ENCODE measurements around the gene CFDP1.

Gene CFDP1

GRCh38 chr16:75343286-75343685 lies 90.0 kb downstream of the CFDP1 start (continued):
- TF ChIP-seq PRDM2 (tag by site-specific recombination; IDR thresholded peaks at IDR 0.05; ENCODE audit: borderline replicate concordance) (no peak), ZBTB44 (tag by site-specific recombination; IDR thresholded peaks at IDR 0.05) (no peak)

GRCh38 chr16:75342308-75342811 lies 90.9 kb downstream of the CFDP1 start:
- Histone ChIP-seq H3K9me3 (ENCODE audit: control insufficient read depth, insufficient read depth, low read depth, low read length) (no peaks in the 10 kb centered on the region), H3K27ac (ENCODE audit: extremely low read depth, low read depth, low read length) (no peak overlapping the region), H3K4me1 (ENCODE audit: control insufficient read depth, insufficient read depth, low read length) (peaks cover 8% of the 10 kb centered on the region), H3K36me3 (ENCODE audit: control insufficient read depth in 2 of 2, insufficient read depth in 1 of 2, low read length in 2 of 2) (peaks cover 0 to 7% of the 10 kb centered on the region in 2 experiments; a peak in 2 of 3 replicates), H3K4me3 (ENCODE audit: low read depth, low read length) (no peak overlapping the region)
- TF ChIP-seq FEZF1 (tag by site-specific recombination; IDR thresholded peaks at IDR 0.05) (0 out of 2 replicates have a peak, but pooled peaks have one; percentile 13), ZNF335 (tag by site-specific recombination; conservative IDR thresholded peaks at IDR 0.05) (0 out of 2 replicates have a peak, but pooled peaks have one; percentile 15), KLF10 (tag by site-specific recombination; IDR thresholded peaks at IDR 0.05) (no peak), ZSCAN30 (tag by site-specific recombination; IDR thresholded peaks at IDR 0.05) (no peak), PRDM10 (tag by site-specific recombination; IDR thresholded peaks at IDR 0.05) (peak; percentile 88), HOXD13 (CRISPR knock-in tag; IDR thresholded peaks at IDR 0.05; ENCODE audit: borderline replicate concordance) (no peak), ZNF302 (tag by site-specific recombination; IDR thresholded peaks at IDR 0.05; ENCODE audit: low read depth) (no peak)
- ChIA-PET CTCF (interaction anchor here (0.6 to 2.8 kb wide), 3 partner anchors 132 to 377 kb away, joined by 3 to 8 read pairs (median 3); no protein-coding TSS in a partner anchor), POLR2A (interaction anchor here (0.6 kb wide), 1 partner anchor 14 kb away, joined by 7 read pairs; no protein-coding TSS in a partner anchor)
